Stimulated activated CD8-positive, alpha-beta memory T cell treated with anti-CD3 and anti-CD28 coated beads, Interleukin-12 subunit alpha, Interleukin-12 subunit beta, amount 100 ng/mL, for 24 hours (primary cell): ENCODE data around the gene TMEM132C.

Experiments used
- DNase-seq: peaks from one replicate; pipeline ENCODE4 v3.0.0-alpha.2; 2020; ENCODE audit errors: extremely low read depth

The TMEM132C gene

DNA sequence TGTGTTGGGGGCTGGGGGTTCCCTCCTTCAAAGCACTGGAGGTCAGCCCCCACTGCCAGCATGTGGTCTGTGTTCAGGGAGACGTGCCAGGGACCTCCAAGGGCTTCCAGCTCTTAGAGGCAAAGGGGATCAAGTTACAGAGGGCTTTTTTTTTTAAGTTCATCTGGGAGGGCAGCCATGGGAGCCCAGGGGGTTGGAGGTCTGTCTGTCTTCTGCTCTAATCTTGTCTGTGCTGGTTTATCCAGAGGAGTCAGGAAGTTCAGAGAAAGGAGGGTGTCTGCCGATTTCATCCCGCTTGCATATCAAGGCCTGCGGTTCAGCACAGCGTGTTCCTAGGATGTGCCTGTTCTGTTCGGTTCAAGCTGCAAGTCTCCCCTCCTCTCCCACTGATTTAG is 72.2 kb downstream of the TMEM132C start:
- DNase-seq, result no peak

- DNase-seq, result no peak
Measured at GRCh38 chr12:128339631-128340030, 72.7 kb downstream of the TMEM132C start.

GRCh38 chr12:128353301-128353700 is 86.3 kb downstream of the TMEM132C start:
- no peak for DNase-seq

DNA sequence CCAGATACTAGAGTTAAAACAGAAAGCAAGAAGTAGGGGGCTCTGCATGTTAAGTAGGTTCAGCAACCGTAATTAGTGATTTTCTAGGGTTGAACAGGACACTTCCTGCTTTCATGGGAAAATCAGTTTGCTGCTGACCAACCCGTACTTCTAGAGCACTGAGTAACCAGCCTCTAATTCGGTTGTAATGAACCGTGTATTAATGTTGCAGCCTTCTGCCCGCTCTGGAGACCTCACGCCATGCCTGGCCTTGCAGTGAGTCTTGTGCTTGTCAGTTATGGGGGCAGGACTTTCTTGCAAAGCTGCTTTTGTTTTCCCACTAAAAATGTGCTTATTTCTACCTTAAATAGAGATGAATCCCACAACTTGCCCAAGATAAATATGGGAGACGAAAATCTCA is 89.6 kb downstream of the TMEM132C start:
- DNase-seq, result no peak

DNA sequence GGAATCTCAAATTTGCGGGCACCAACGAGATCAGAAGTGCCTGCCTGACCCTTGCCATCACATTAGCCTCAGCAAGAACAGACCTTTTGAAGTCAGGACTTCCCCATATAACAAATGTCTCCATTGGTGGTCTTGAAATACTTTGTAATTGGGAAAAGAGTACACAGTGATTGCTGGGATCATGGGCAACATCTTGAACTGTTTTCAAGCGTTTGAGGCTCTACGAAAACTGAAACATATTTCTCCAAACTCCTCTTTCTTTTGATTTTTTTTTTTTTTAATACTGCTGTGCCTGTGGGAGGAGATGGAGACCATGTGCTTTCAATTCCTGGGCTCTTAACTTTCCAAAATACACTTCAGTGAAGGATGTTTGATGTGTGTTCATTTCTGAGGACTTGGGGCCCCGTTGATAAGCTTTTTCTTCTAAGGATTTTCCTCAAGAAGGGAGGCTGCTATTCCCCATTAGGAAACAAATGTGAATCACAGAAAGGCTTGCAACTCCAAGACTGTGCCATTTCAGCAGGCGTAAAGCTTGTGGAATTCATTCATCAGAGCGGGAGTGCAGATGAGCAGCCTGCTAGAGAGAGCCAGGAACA is 94.5 kb downstream of the TMEM132C start:
- DNase-seq, result no peak

DNA sequence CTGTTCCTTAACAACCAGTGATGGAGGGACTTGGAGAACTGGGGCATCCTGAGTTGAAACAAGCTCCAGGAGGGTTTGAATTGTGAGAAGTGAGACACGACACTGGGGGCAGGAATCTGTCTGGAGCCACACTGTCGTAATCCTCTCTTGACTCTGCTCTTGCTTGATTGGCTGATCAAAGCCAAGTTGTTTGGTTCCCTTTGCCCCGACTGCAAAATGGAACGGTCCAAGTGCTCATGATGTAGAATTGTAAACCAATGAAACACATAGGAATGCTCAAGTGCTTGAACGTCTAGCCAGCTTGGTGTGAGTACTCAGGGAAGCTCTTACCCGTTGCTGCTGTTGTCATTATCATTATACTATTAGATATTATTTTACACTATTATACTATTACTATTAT is 98.1 kb downstream of the TMEM132C start:
- no peak for DNase-seq

- DNase-seq, result no peak
Measured at GRCh38 chr12:128365651-128366231, 98.8 kb downstream of the TMEM132C start.

DNA sequence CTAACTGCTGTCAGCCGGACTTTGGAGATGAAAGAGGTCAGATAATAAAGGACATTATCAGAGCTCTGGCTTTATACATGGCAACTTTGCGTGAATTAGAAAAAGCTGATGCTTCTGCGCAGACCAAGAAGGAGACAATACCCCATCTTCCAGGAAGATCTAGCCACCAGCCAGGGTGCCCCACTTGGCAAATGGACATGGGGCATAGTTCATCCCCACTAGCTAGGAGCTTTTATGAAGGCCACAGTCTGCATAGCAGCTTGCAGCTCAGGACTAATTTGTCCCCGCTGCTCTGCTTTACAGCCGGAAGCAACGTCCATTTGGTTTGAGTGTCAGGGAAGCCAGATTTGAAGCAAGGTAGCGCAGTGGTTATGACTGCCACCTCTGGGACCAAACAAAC is 101.0 kb downstream of the TMEM132C start:
- DNase-seq, result no peak

GRCh38 chr12:128381541-128381940 is 114.6 kb downstream of the TMEM132C start:
- no peak for DNase-seq

- no peak for DNase-seq
Measured at GRCh38 chr12:128381946-128382345, 115.0 kb downstream of the TMEM132C start.

- DNase-seq, result no peak
Measured at GRCh38 chr12:128382946-128383345, 116.0 kb downstream of the TMEM132C start.

GRCh38 chr12:128383357-128383937 is 116.5 kb downstream of the TMEM132C start:
- DNase-seq, result no peak

DNA sequence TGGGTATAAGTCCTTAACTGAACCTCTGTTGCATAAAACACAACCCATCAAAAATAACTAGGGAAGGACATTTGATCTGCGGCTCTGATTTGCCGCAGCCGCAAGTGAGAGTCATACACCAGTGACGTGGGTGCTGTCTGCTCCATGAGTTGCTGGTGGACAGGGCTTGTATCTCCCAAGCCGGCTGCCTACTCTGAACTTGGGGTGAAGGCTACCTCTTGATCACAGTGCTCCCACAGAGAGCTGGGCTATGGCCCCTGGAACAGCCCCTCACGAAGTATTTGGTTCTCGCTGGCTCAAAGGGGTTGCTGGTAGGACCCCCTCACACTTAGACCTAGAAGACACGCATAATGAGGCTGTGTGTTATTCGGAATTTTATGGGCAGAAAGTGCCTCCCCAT is 118.8 kb downstream of the TMEM132C start:
- DNase-seq, result no peak

GRCh38 chr12:128387811-128388422 is 120.9 kb downstream of the TMEM132C start:
- no peak for DNase-seq

DNA sequence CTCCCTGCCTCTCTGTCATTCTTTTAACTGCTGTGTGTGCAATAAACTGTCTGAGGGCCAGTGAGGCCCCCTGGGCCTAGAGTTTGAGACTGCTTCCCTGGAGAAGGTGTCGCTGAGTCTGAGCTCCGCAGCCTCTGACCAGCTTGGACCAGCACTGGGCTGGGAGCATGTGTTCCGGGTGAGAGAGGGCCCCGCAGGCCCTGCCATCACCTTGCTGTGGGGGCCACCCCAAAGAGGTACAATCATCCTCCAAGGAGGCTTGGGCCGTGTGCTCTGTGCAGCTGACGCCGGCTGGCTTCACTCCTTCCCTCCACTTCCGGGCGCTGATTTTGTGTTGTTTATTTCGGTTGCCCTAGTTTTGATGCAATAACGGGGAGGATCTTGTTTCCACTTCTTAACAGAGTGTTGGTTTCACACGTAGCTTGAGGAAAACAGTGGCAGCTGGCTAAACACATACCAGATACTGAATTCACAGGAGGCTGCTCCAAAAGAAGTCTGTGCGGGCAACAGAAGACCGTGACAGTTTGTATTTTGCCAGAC is 121.6 kb downstream of the TMEM132C start:
- DNase-seq, result no peak

DNA sequence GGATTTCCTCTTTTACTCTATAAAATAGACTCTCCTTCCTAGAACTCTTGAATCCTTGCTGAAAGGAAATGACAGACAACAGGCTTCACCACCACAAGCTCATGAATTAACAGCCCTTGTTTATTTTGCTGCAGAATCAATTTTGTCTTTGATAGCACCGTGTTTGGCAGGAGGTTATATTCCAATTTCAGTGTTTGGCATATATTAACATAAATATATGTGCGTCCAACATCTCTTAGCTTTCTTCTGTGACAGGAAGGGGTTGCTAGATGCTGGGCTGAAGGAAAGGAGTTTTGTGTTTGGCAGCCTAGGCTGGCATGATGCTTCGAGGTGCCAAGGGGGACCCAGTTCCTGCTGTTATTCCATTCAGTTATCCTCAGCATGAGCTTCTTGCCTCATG is 126.4 kb downstream of the TMEM132C start:
- no peak for DNase-seq

GRCh38 chr12:128394137-128394536 is 127.2 kb downstream of the TMEM132C start:
- no peak for DNase-seq

GRCh38 chr12:128399253-128399652 is 132.3 kb downstream of the TMEM132C start:
- DNase-seq, result no peak

GRCh38 chr12:128402486-128403243 is 135.7 kb downstream of the TMEM132C start:
- no peak for DNase-seq

DNA sequence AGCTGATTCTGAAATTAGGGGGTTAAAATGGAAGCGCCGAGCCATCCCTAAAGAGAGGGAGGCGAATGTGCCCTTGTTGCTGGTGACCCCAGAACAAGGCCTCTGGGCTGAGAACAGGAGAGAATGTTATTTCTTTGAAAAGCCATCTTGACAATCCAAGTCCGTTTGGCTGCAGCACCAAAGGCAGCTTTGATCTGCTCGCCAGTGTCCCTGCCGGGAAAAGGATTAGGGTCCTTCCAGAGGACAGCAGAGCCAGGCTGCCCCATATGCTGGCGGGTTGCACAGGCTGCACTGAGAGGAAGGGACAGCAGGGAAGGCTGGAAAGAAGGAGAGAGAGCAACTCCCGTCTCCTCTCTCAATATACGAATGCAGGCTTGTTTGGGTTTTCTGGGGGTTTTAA is 141.7 kb downstream of the TMEM132C start:
- DNase-seq, result no peak

DNA sequence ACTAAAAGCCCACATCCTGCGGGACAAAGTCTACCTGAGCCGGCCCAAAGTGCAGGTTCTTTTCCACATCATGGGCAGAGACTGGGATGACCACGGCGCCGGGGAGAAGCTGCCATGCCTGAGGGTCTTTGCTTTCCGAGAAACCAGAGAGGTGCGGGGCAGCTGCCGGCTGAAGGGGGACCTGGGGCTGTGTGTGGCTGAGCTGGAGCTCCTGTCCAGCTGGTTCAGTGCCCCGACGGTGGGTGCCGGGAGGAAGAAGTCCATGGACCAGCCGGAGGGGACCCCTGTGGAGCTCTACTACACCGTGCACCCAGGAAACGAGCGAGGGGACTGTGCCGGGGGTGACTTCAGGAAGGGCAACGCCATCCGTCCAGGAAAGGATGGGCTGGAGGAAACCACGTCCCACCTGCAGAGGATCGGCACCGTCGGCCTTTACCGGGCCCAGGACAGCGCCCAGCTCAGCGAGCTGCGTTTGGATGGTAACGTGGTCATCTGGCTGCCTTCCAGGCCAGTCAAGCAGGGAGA is 148.1 kb downstream of the TMEM132C start:
- no peak for DNase-seq

DNA sequence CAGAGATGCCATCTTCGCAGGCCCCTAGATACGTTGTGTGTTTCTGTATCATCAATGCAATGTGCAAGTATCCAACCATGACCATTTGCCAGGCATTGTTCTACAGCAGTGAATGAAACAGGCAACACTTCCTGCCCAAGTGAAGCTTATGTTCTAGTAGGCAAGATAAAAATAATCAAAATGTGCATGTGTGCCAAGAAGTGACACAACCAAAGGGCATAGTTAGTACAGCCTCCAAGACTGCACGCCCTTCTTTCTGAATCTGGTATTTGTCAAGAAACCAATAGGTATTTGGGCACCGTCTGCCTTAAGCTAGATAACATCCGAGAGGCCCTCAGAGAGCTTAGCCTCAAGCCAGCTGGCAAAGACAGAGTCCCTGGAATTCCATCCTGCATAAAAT is 152.0 kb downstream of the TMEM132C start:
- no peak for DNase-seq
